Activated CD4-positive, alpha-beta T cell treated with anti-CD3 and anti-CD28 coated beads for 4 hours (primary cell): ENCODE results near the gene ANKHD1.
"Not testable (repeated sequence)": the region's sequence is repeated elsewhere in the genome, so short reads cannot be mapped to it uniquely, and the experiment has no call there.

Experiments used
- DNase-seq, 2 donors: peaks; one replicate each; pipeline ENCODE4 v3.0.0-alpha.2; 2020

ANKHD1 gene

GRCh38 chr5:140565024-140565779 lies 163.6 kb downstream of the ANKHD1 start:
- no peak for DNase-seq

GRCh38 chr5:140565780-140566095 lies 164.1 kb downstream of the ANKHD1 start:
- DNase-seq, result no peak

- no peak for DNase-seq
Observed at GRCh38 chr5:140566665-140567064, 165.0 kb downstream of the ANKHD1 start.

GRCh38 chr5:140567136-140567818 lies 165.6 kb downstream of the ANKHD1 start:
- DNase-seq, result no peak

- no peak for DNase-seq
Observed at GRCh38 chr5:140567871-140568270, 166.2 kb downstream of the ANKHD1 start.

DNA sequence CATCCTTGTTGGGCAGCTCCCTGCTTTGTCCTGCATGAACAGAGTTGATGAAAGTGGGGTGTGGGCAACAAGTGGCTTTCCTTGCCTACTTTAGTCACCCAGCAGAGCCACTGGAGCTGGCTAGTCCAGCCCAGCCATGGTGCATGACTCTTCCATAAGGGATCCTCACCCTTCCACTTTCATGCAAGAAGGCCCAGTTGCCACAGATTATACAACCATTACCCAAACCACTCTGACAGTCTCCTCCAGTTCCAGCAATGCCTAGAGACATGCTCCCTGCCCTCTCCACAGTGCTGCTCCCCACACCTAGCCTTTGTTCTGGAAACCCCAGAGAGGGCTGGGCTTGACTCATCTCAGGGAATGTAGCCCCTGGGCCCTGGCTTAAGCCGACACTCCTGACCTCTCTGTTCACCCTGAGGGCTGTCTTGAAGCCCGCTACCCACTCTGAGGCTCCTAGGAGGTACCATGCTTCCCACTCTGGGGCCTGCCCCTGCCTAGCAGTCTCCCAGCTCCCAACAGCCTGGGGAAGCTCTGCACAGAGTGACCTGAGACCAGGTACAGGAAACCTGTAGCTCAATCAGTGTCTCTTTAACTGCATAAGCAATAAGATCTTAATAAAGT lies 166.9 kb downstream of the ANKHD1 start:
- no peak for DNase-seq

DNA sequence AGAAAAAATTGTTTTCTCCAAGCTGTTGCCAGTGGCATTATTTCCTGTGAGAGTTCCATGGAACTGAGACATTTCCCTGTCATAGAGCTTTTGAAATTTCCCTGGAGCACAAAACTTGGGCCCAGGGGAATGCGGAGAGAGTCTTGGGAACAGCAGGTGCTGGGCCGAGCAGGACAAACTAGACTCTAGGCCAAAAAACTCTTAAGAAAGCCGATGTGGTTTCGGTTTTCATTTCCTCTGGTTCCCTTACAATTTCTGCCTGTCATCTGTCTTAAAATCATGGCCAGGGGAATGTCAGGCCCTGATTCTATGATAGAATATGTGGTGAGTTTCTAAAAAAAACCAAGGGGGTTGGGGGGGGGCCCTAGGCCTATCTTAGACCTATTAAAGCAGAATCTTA lies 167.6 kb downstream of the ANKHD1 start:
- DNase-seq, result no peak

DNA sequence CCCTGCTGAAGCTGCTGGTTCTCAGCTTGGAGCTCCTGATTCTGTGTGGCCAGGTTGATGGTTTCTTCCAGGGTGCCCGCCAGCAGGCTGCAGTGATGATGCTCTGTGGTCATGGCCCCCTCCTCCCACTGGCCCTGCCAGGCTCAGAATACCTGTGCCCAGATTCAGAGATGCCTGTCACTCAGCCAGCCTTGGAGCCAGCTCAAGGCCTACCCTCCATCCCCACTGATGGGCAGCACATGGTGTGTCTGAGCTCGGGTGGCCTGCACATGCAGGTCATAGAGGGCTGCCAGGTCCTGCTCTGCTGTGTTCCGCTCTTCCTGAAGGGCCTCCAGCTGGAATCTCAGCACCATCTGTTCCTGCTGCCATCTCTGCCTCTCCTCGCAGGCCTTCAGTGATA lies 168.4 kb downstream of the ANKHD1 start:
- no peak for DNase-seq

DNA sequence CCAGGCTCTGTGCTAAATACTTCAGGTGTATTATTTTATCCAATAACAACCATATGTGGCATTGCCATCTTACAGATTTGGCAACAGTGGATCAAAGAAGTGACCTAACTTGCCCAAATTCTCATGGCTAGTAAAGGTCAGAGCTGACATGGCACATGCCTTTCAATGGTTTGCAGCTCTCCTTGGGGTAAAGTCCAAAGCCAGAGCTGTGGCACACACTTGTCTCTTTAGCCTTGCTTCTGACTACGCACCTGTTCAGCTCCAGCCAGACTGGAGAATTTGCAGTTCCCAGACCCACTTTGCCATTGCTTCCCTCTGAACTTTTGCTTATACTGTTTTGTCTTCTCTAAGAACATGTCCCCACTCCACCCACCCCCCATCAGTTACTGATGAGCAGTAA lies 168.9 kb downstream of the ANKHD1 start:
- DNase-seq, result no peak

- no peak for DNase-seq
Observed at GRCh38 chr5:140571105-140571504, 169.5 kb downstream of the ANKHD1 start.

GRCh38 chr5:140573683-140574082 lies 172.1 kb downstream of the ANKHD1 start:
- DNase-seq, result no peak

DNA sequence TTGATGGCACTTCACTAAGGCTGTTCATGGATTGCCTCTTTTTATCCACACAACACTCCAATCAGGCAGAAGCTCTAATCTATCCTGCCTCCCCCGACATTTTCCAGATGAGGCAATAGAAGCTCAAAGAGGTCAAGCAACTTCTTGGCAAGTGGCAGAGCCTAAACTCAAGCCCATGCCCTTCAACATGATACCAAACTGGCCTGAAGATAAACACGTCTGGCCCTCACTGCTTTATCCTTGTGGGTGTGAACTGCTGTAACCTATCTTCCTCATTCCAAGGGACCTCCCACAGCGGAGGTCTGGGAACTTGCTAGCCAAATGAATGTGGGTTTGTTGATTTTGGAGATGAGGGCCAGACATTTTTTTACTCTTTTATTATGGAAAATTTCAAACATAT lies 172.5 kb downstream of the ANKHD1 start:
- DNase-seq, result no peak

GRCh38 chr5:140575309-140575708 lies 173.7 kb downstream of the ANKHD1 start:
- DNase-seq, result no peak

DNA sequence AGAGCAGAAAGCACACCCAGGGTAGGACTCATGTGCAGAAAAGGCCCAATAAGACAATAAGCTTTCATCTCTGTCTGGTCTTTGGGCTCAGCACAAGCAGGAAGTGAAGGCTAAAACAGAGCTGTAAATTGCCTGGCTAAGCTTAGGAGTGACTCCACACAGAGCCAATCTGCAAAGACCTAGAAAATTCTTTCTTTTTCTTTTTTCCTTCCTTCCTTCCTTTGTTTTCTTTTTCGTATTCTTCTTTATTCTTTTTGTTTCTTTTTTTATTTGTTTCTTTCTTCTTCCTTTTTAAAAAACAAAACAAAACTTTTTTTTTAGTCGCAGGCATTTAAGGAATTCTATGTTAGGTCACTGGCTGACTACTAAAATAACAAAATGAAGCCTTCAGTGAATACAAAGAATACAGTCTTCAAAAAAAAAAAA lies 175.2 kb downstream of the ANKHD1 start:
- no peak for DNase-seq

- DNase-seq, result not testable (repeated sequence)
Observed at GRCh38 chr5:140579188-140579747, 177.6 kb downstream of the ANKHD1 start.

GRCh38 chr5:140587495-140587894 lies 185.9 kb downstream of the ANKHD1 start:
- no peak for DNase-seq

- DNase-seq, result no peak
Observed at GRCh38 chr5:140588311-140589070, 186.9 kb downstream of the ANKHD1 start.
